GM18505 (cell line): ENCODE measurements around the gene TRIM52.

ENCODE experiments used
- ATAC-seq: cut with Tn5 transposase; IDR thresholded peaks from one replicate; pipeline ENCODE4 v1.9.1; 2021; ENCODE audit not compliant: unreplicated experiment
- POLR2A ChIP-seq: IDR thresholded peaks from 4 replicates; pipeline ENCODE4 v1.6.1; 2011; ENCODE audit warnings: borderline replicate concordance; ENCODE audit not compliant: insufficient read depth, insufficient read length; ENCODE audit errors: extremely low read depth

TRIM52 gene

DNA sequence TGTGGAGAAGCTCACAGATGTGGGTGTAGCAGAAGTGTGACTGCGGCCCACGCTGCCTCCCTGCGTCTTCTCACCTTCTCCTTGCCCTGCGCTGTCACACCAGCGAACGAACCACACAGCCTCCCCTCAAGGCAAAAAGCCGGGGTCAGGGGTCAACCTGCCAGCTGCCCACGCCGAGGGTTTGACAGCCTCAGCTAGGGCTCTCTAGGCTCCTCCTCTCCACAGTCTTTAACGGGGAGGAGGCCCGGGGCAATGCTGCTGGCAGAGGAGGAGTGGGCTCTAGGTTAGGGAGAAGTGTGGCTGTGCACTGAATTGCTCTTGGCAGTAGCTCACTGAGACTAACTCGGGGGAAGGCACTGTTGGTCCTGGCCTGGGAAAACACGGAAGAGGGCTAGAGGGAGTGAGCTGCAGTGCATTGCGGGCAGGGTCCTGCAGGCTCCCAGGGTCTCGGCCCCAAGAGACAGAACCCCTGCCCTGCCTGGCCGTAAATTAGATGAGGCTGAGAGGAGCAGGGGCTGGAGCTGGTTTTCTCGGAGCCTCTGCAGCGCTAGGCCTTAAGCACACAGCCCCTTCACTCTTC is 4.2 kb upstream of the TRIM52 start:
- ATAC-seq, result no peak

DNA sequence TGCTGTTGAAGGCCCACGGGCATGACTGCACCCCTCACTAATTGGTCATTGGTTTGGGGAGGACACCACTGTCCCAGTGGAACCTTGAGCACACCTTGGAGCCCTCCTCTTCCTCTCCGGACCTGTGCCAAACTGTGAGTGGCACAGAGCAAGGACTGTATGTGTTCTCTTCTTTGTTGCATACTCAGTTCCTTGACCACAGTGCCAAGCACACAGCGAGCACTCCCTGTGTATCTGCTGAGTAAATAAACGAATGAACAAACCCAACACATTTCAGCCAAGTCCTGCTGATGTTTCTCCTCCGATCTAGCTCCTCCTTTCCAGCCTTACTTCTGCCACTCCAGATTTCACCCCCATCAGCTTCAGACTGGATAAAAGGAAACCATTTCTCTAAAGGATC is 2.7 kb upstream of the TRIM52 start:
- no peak for TF ChIP-seq POLR2A
- ATAC-seq, result no peak

More for the DNA sequence above, 4.2 kb upstream of the TRIM52 start:
- TF ChIP-seq POLR2A, result no peak

DNA sequence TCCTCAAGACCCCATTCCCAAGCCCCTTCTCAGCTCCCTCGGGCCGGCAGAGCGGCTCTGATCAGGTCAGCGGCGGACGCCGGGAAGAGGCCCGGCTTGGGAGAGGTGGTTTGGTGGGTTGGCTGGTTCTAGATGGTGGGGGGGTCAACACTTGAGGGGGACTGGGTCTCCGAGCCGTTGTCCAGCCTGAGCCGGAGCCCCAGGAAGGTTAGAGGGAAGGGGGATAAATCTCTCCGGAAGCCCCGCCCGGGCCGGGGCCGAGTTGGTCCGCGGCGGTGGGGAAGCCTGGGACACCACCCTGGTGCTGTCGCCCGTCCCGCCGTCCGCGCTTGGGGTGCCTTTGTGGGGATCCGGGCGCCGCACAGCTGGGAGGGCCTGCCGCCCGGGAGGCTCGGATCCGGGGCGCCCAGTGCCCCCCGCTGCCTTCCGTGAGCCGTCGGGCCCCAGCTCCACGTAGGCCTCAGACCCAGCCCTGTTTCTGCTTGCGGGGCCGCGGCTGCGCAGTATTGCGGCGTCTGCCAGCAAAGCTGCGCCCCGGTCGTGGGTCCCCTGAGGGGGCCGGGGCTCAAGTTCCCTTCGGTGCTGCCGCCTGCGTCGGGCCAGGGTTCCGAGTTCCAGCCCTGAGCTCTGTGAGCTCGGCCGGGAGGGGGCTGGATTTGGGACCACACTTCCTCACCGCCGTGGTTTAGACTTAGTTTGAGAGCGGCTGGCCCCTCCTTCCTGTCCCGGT is 542 bp upstream of the TRIM52 start:
- TF ChIP-seq POLR2A, result peak; percentile 85
- peak; percentile 44 for ATAC-seq

DNA sequence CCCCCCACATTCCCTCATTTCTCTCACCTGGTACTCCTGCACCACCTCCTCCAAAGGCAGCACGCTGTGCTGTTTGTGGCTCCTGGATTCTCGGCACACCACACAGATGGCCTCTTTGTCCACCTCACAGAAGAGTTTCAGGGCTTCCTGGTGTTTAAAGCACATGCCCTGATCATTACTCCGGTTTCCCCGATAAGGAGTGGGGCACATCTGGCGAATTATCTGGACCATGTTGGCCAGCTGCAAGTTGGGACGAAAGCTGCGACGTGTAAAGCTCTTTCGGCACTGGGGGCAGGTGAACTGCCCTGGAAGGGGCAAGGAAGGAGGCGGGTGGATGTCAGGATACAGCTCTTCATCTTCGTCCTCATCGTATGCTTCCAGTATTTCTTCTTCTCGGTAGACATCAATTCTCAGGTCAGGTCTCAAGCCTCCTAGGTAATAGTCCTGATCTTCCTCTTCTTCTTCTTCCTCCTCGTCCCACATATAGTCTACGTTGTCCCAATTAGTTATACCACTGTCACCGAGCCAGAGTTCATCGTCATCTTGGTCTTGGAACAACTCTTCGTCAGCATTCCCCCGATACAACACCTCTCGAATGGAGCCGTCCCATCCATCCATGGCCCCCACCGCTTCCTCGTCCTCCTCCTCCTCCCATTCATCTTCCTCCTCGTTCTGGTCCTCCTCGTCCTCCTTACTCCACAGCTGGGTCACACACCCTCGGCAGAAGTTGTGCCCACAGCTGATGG is 796 bp downstream of the TRIM52 start:
- no peak for ATAC-seq
- no peak for TF ChIP-seq POLR2A

DNA sequence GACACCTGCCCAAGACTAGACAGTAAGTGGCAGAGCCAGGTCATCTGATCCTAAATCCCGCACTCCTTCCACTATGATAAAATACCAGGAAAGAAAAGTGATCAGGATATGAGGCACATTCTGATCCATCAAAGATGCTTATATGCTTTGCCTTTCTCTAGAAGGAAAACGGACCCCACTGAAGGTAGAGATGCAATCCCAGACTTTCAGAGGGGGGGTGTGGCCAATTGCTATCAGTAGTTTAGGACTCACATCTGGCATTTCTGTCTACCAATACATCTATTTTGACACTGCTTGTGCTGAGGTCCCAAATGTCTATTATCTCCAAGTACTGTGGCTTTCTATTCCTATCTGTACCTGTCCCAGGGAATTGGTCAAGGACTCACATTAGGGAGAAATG is 1.7 kb downstream of the TRIM52 start:
- ATAC-seq, result no peak
- TF ChIP-seq POLR2A, result no peak

DNA sequence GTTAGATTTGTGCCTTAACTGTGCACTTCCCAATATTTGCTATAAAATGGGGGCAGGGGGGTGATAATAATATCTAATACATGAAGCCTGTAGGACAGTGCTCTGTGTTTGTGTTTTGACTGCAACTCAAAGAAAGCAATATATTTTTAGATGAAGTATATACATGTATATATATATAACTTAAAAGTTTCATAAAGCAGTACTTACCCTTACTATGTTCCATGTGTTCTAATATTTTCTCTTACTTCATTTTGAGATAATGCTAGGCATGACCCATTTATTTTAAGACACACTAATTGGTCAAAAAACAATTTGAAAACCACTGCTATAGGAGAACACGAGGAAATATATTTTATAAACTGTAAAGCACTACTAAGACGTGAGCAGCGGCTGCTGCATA is 2.4 kb downstream of the TRIM52 start:
- ATAC-seq, result no peak
- TF ChIP-seq POLR2A, result no peak

DNA sequence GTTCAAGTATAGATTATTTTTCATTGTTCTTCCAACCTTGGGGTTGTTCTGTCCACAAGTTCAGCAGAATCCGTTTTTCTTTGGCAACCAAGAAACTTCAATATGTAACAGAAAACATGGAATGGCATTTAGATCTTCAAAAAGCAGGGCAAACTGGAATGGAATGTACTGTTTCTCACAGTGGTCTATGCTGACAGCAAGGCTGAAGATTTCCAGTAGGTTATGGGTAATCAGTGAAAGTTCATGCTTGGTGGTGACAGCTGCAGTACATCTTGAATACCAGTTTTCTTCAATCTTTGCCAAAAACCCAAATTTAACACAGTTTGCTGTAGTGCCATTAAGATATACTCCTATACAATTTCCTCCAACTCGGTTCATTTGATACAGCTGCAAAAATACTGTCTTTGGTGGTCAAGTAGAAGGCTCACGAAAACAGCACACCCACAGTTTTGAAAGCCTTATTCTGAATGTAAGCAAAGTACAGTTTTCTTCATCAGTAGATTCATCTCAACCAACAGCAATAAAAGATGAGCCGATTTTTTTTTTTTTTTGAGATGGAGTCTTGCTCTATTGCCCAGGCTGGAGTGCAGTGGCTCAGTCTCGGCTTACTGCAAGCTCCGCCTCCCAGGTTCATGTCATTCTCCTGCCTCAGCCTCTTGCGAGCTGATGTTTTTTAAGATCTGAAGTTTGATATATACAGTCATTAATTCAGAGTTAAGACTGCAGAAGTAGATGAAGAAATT is 4.9 kb downstream of the TRIM52 start:
- ATAC-seq, result no peak
- TF ChIP-seq POLR2A, result no peak

DNA sequence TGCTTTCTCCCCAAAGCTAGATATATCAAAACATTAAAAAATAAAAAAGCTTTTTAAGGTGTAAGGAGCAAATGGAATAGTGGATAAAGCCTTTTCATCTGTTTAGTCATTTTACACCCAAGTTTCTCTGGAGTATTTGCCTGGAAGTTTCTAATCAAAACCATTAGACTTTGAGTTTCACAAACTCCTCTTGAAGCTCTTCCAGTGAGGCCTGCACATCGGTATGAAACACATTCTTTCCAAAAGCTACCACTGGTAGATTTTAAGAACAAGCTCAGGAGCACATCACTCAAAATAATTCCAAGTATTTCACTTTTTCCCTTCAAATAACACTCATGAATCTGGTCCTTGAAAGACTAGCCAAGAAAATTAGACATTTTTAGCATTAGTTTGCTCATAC is 5.7 kb downstream of the TRIM52 start:
- no peak for TF ChIP-seq POLR2A
- no peak for ATAC-seq

DNA sequence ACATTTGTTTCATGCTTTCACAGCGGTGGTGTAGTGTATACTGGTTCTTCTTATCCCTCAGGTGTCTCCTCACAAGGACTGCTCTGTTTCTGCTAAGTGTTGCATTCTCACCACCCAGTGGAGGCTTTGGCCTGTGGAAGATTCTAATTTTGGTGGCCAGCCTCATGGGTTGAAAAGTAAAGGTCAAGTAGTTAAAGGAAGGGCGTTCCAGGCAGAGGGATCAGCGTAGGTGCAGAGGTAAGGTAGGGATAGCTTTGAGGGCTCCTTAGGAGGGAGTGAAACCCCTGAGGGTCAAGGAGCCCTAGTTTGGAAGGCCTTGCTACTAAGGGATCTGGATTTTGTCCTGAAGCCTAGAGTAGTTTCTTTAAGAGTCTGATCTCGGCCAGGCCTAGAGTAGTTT is 12.7 kb downstream of the TRIM52 start:
- no peak for ATAC-seq
- TF ChIP-seq POLR2A, result no peak

DNA sequence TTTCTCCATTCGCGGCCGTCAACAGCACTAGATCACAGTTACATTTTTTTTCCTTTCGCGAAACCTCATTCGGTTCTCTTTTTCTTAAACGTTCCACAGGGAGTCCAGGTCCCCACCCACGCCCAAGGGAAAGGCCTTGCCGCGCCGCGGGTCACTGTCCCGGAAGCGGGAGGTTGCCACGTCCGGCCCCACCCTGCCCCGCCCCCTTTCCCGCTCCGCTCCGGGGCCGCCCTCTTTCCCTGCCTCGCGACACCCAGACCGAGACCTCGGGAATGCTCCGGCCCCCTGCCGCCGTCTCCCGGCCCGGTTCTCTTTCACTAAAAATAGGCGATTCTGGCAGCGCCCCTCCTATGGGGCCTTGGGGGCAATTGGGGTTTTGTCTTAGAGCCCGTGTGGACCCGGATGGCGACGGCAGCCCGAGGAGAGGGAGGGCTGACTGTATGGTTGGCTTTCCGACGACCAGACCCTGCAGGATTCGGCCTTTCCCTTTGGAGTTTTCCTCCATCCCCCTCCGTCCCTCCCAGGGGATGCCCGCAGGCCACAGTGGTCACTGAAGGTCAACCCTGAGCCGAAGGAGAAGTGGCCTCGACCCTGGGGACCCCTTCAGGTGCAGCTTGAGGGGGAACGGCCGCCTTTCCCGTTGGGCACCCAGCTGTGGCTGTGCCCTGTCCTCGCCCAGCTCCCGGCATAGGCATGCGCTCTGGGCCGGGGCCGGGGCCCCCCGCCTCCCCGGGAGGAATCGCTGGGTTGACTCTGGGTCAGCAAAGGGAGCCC is 14.5 kb downstream of the TRIM52 start:
- TF ChIP-seq POLR2A, result peak; percentile 55
- ATAC-seq, result peak; percentile 46

DNA sequence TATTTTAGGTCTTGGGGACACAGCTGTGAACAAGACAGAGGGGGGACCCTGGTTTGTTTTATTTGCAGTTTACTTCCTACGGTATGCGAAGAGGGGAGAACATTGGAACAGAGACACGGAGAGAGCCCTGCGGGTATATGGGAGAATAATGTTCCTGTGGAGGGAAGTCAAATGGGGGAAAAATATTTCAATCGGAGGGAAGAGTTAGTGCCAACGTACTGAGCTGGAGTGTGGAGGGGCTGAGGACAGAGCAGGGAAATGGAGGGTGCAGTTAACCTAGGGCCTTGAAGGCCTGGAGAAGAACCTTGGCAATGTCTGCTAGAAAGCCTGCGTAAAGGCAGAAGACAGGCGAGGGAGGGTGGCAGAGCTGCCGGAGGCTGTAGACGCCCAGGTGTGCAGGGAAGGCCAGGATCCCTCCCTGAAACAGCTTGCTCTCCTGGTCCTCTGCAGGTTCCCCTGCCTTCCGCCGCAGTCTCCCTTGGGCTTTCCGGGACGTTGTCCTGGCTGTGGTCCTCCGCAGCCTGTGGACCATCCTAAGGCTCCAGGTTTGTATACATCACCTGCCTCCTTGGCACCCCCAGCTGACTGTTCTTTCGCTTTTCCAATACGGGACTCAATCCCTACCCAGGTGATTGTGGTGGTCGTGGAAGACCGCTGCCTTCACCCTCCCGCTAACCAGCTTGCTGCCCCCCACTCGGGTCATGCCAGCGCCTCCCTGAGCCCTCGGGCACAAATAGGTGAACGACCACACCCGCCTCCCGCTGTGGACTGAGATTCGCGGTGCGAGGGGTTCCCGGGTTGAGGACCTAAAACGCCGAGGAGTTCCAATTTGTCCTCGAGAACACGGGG is 15.3 kb downstream of the TRIM52 start:
- ATAC-seq, result no peak
- TF ChIP-seq POLR2A, result no peak
